ENCODE data around the gene EXOC3.

The EXOC3 gene

DNA sequence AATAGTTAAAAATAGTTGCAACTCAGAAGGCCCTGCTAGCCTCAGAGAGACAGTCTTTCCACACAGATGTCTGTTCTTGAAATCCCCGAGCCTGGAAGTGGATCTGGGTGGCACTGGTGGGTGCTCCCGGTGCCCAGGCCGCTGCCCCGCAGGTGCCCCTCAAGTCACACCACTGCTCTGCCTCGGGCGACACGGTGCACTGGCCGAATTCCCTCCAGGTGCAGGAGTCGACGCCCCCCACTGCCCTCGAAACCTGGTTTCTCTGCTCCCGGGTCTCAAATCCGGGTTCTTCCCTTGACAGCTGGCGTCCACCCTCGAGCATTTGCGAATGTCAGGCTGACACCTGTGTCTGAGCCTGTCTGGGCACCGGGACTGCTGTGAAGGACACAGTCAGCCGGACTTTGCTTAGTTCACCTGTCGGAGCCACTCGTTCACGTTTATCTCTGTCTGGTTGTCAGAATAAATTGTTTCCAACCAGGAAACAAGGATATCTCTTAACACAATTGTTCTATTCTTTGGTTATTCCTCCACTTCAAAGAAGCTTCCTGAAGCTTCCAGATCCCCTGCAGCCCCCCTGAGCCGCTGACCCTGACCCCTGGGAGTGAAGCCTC is 54.2 kb downstream of the EXOC3 start:
- Histone ChIP-seq H3K4me1 (ENCODE audit: control insufficient read depth, low read depth, low read length) (no peaks in the 10 kb centered on the region), H2BK15ac (replicated peaks; ENCODE audit: low read depth) (no peak overlapping the region), H4K5ac (ENCODE audit: low read length) (no peak overlapping the region), H3K18ac (ENCODE audit: low read length) (no peak overlapping the region), H2BK5ac (ENCODE audit: low read length) (no peak overlapping the region), H3K27ac (ENCODE audit: low read depth, low read length) (no peak overlapping the region), H3K4me3 (ENCODE audit: low read length) (no peak overlapping the region), H3K4me2 (ENCODE audit: low read length) (no peak overlapping the region), H4K8ac (ENCODE audit: low read depth, low read length) (no peak overlapping the region), H3K36me3 (ENCODE audit: control insufficient read depth, insufficient read depth, low read length) (no peaks in the 10 kb centered on the region), H2AK5ac (ENCODE audit: low read length) (no peak overlapping the region), H3K27me3 (ENCODE audit: insufficient read depth, low read length, poor library complexity) (peaks cover 39% of the 10 kb centered on the region), H3K79me2 (ENCODE audit: control insufficient read depth, insufficient read depth, low read length) (no peaks in the 10 kb centered on the region), H3K23ac (ENCODE audit: low read length) (no peak overlapping the region), H3K56ac (ENCODE audit: low read length) (no peak overlapping the region), H2BK120ac (ENCODE audit: low read depth, low read length) (no peak overlapping the region), H3K9ac (ENCODE audit: low read length) (no peak overlapping the region), H3K79me1 (ENCODE audit: low read length) (no peaks in the 10 kb centered on the region), H3K4ac (ENCODE audit: low read depth, low read length) (no peak overlapping the region)
- DNase-seq = no peak
- WGBS (ENCODE audit: extremely low coverage, insufficient coverage, low lambda C conversion rate) = no CpG with 5 or more reads among the region's 22 CpGs

DNA sequence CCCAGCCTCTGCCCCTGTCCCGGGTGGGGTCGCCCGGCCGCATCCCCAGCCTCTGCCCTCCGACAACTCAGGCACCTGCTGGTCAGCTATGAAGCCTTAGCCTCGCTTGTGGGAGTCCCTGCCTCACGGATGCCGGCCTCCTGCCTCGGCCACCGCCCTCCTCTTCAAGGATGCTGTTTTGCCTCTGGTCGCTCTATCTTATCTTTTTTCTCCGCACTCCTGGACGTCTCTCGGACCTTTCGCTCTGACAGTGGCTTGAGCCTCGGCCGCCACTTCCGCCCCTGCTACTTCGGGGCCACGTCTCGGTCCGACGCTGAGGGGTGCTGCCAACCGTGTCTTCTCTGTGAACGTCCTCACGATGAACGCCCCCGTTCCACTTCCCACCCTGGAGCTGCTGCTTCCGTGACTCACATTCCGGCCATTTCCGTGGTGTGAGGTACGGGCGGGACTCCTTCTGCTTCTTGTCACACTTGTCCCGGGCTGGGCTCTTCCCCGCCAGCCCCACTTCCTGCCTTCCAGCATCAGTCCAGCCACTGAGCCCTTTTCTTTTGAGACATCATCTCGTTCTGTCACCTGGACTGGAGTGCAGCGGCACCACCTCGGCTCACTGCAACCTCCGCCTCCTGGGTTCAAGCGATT is 55.0 kb downstream of the EXOC3 start:
- Histone ChIP-seq H3K36me3 (ENCODE audit: control insufficient read depth, insufficient read depth, low read length) (no peaks in the 10 kb centered on the region), H2BK15ac (replicated peaks; ENCODE audit: low read depth) (no peak overlapping the region), H3K4me1 (ENCODE audit: control insufficient read depth, low read depth, low read length) (no peaks in the 10 kb centered on the region), H3K79me2 (ENCODE audit: control insufficient read depth, insufficient read depth, low read length) (no peaks in the 10 kb centered on the region), H3K27ac (ENCODE audit: low read depth, low read length) (no peak overlapping the region), H2BK5ac (ENCODE audit: low read length) (no peak overlapping the region), H3K4me2 (ENCODE audit: low read length) (no peak overlapping the region), H3K4ac (ENCODE audit: low read depth, low read length) (no peak overlapping the region), H3K4me3 (ENCODE audit: low read length) (no peak overlapping the region), H3K56ac (ENCODE audit: low read length) (no peak overlapping the region), H3K9ac (ENCODE audit: low read length) (no peak overlapping the region), H3K23ac (ENCODE audit: low read length) (no peak overlapping the region), H3K79me1 (ENCODE audit: low read length) (no peaks in the 10 kb centered on the region), H4K8ac (ENCODE audit: low read depth, low read length) (no peak overlapping the region), H3K18ac (ENCODE audit: low read length) (no peak overlapping the region), H2BK120ac (ENCODE audit: low read depth, low read length) (no peak overlapping the region), H4K5ac (ENCODE audit: low read length) (no peak overlapping the region), H3K27me3 (ENCODE audit: insufficient read depth, low read length, poor library complexity) (peaks cover 32% of the 10 kb centered on the region), H2AK5ac (ENCODE audit: low read length) (no peak overlapping the region)
- no CpG with 5 or more reads among the region's 40 CpGs for WGBS (ENCODE audit: extremely low coverage, insufficient coverage, low lambda C conversion rate)
- no peak for DNase-seq

DNA sequence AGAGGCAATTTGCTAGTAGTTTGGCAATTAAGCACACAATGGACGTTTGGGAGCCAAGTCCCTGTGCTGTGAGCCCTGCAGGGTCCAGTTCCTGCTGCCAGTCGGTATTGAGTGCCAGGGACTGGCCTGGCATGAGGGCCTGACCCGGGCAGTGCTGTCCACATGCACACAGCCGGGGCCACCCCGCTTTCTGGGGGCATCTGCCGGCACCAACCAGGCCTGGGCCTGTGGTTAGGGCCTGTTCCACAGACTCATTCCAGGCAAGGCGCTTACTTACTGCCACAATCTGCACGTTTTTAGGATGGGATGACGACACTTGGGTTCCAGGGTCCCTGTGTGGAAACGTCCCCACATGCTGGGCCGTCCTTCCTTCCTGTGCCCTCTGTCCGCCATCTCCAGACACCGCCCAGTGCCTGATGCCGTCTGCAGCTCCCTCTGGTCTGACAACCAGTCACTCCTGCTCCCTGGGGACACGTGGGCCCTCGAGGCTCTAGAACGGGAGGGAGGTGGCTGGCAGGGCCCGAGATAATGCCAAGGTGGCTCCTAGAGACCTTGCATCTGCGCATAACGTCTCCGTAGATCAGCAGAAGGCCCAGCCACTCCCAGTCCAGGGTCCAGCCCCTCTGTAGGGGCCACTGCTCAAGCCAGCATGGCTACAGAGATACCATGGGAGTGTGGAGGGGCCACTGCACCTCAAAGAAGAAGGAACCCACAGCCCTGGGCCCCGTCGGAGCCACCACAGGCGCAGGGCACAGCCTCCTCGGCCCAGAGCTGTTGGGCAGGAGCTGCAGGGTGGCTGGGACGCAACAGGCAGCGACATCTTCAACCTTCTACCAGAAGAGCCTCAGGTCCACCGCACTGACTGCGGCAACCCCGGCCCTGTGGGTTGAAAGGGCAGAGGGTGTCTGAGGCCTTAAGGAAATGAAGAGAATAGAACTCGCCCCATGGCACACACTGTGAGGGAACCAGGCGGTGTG is 56.5 kb downstream of the EXOC3 start:
- no peak for DNase-seq
- WGBS (ENCODE audit: extremely low coverage, insufficient coverage, low lambda C conversion rate) = no CpG with 5 or more reads among the region's 32 CpGs
- Histone ChIP-seq H3K4me3 (ENCODE audit: low read length) (no peak overlapping the region), H3K56ac (ENCODE audit: low read length) (no peak overlapping the region), H2BK120ac (ENCODE audit: low read depth, low read length) (no peak overlapping the region), H3K79me2 (ENCODE audit: control insufficient read depth, insufficient read depth, low read length) (no peaks in the 10 kb centered on the region), H2AK5ac (ENCODE audit: low read length) (no peak overlapping the region), H3K9ac (ENCODE audit: low read length) (no peak overlapping the region), H3K18ac (ENCODE audit: low read length) (no peak overlapping the region), H3K36me3 (ENCODE audit: control insufficient read depth, insufficient read depth, low read length) (no peaks in the 10 kb centered on the region), H2BK15ac (replicated peaks; ENCODE audit: low read depth) (no peak overlapping the region), H3K27ac (ENCODE audit: low read depth, low read length) (no peak overlapping the region), H3K27me3 (ENCODE audit: insufficient read depth, low read length, poor library complexity) (peaks cover 29% of the 10 kb centered on the region), H4K8ac (ENCODE audit: low read depth, low read length) (no peak overlapping the region), H4K5ac (ENCODE audit: low read length) (no peak overlapping the region), H3K23ac (ENCODE audit: low read length) (peak overlapping the region; percentile 17), H3K4me2 (ENCODE audit: low read length) (no peak overlapping the region), H3K79me1 (ENCODE audit: low read length) (no peaks in the 10 kb centered on the region), H3K4me1 (ENCODE audit: control insufficient read depth, low read depth, low read length) (no peaks in the 10 kb centered on the region), H2BK5ac (ENCODE audit: low read length) (no peak overlapping the region), H3K4ac (ENCODE audit: low read depth, low read length) (no peak overlapping the region)

DNA sequence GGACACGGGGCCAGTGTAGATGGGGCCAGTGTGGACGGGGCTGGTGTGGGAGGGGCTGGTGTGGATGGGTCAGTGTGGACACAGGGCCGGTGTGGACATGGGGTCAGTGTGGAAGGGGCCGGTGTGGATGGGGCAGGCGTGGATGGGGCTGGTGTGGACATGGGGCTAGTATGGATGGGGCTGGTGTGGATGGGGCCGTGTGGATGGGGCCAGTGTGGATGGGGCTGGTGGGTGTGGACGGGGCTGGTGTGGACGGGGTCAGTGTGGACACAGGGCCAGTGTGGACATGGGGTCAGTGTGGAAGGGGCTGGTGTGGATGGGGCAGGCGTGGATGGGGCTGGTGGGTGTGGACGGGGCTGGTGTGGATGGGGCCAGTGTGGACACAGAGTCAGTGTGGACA is 57.5 kb downstream of the EXOC3 start:
- no peak overlapping the region for H2BK120ac ChIP-seq (ENCODE audit: low read depth, low read length)
- H3K79me2 ChIP-seq (ENCODE audit: control insufficient read depth, insufficient read depth, low read length) = no peaks in the 10 kb centered on the region
- H2BK5ac ChIP-seq (ENCODE audit: low read length) = no peak overlapping the region
- H3K4me3 ChIP-seq (ENCODE audit: low read length) = no peak overlapping the region
- no peak overlapping the region for H3K9ac ChIP-seq (ENCODE audit: low read length)
- no peaks in the 10 kb centered on the region for H3K79me1 ChIP-seq (ENCODE audit: low read length)
- no peak overlapping the region for H2AK5ac ChIP-seq (ENCODE audit: low read length)
- no peak overlapping the region for H4K8ac ChIP-seq (ENCODE audit: low read depth, low read length)
- no peak overlapping the region for H3K27ac ChIP-seq (ENCODE audit: low read depth, low read length)
- H3K23ac ChIP-seq (ENCODE audit: low read length) = no peak overlapping the region
- WGBS (ENCODE audit: extremely low coverage, insufficient coverage, low lambda C conversion rate) = no CpG with 5 or more reads among the region's 10 CpGs
- H3K4ac ChIP-seq (ENCODE audit: low read depth, low read length) = no peak overlapping the region
- no peak overlapping the region for H4K5ac ChIP-seq (ENCODE audit: low read length)
- H3K18ac ChIP-seq (ENCODE audit: low read length) = no peak overlapping the region
- no peak overlapping the region for H2BK15ac ChIP-seq (replicated peaks; ENCODE audit: low read depth)
- DNase-seq = no peak
- peaks cover 24% of the 10 kb centered on the region for H3K27me3 ChIP-seq (ENCODE audit: insufficient read depth, low read length, poor library complexity)
- H3K36me3 ChIP-seq (ENCODE audit: control insufficient read depth, insufficient read depth, low read length) = no peaks in the 10 kb centered on the region
- no peak overlapping the region for H3K4me2 ChIP-seq (ENCODE audit: low read length)
- H3K4me1 ChIP-seq (ENCODE audit: control insufficient read depth, low read depth, low read length) = no peaks in the 10 kb centered on the region
- no peak overlapping the region for H3K56ac ChIP-seq (ENCODE audit: low read length)

DNA sequence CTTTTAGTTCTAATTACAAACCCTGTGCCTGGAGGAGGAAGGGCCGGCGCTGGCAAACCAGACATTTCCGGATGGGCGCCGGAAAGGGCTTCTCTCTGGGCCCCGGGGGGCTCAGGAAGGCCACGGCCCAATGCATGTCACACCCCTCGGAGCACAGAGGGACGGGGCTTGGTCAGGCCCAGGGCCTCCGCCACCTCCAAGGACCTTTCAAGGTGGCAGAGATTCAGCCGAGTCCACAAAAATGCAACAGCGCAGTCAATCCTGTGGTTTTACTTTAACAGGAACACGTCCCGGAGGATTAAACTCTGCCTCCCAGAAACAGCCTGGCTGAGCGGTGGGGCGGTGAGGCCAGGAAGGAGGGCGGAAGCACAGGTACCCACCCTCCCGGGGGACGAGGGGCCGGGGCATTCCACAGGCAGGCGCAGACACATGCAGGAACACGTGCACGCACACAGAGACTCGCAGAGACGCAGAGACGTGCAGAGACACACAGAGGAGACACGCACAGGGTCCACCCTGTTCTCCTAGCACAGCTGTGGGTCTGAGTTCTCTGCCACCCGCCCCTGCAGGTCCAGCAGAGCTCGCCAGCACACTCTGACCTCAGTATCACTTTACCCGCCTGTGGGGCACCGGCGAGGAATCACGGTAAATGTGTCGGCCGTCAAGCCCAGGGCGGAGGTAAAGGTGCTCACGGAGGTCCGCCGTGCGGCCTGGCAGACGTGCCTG is 58.3 kb downstream of the EXOC3 start:
- Histone ChIP-seq H3K79me1 (ENCODE audit: low read length) (no peaks in the 10 kb centered on the region), H3K56ac (ENCODE audit: low read length) (peak overlapping the region; percentile 15), H4K8ac (ENCODE audit: low read depth, low read length) (no peak overlapping the region), H4K5ac (ENCODE audit: low read length) (no peak overlapping the region), H3K27me3 (ENCODE audit: insufficient read depth, low read length, poor library complexity) (peaks cover 23% of the 10 kb centered on the region), H3K18ac (ENCODE audit: low read length) (no peak overlapping the region), H2BK120ac (ENCODE audit: low read depth, low read length) (no peak overlapping the region), H2BK5ac (ENCODE audit: low read length) (no peak overlapping the region), H3K23ac (ENCODE audit: low read length) (no peak overlapping the region), H2AK5ac (ENCODE audit: low read length) (no peak overlapping the region), H3K79me2 (ENCODE audit: control insufficient read depth, insufficient read depth, low read length) (no peaks in the 10 kb centered on the region), H3K4me2 (ENCODE audit: low read length) (no peak overlapping the region), H2BK15ac (replicated peaks; ENCODE audit: low read depth) (no peak overlapping the region), H3K36me3 (ENCODE audit: control insufficient read depth, insufficient read depth, low read length) (no peaks in the 10 kb centered on the region), H3K27ac (ENCODE audit: low read depth, low read length) (no peak overlapping the region), H3K4ac (ENCODE audit: low read depth, low read length) (no peak overlapping the region), H3K4me3 (ENCODE audit: low read length) (no peak overlapping the region), H3K9ac (ENCODE audit: low read length) (no peak overlapping the region), H3K4me1 (ENCODE audit: control insufficient read depth, low read depth, low read length) (no peaks in the 10 kb centered on the region)
- WGBS (ENCODE audit: extremely low coverage, insufficient coverage, low lambda C conversion rate) = no CpG with 5 or more reads among the region's 41 CpGs
- DNase-seq = no peak

Measured in mesendoderm (in vitro differentiated cells).